A204.1 (cell line): ENCODE measurements around the gene RHBDF2.

Source experiments
- FAIRE-seq: peaks from 2 replicates; lab custom pipeline; 2012; peaks lifted over from hg19 to GRCh38; lab: Jason Lieb, UNC

RHBDF2 gene

DNA sequence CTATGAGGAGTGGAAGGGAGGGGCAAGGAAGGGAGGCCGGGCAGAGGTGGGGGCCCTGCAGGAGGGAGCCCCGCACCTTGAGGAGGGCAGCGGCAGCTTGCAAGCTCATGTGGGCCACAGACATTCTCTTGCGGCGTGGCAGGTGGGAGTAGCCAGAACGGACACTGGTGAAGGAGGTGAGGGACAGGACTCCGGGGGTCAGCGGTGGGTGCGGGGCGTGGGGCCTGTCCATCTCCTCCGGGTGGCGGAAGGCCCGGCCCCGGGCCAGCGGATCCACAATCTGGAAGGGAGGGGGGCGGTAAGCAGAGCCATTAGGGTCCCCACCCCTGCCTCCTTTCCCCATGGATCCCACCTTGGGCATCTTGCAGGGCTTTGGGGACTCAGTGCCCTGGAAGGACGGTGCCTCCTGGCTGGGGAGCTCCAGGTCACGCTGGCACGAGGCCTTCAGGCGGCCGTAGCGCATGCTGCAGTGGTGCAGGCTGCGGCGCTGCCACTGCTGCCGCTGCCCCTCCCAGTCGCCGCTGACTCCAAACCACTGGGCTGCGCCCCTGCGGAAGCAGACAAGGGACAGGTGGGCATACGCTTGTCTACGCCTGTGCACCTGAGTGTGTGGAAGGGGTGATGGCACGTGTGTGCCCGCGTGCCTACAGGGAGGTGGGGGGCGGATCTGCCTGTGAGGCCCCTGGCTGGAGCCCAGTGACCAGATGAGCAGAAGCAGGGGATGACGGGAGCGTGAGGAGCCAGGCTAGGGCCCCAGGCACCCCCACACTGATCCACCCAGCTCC, 22.3 kb downstream of the RHBDF2 start:
- no peak for FAIRE-seq

- FAIRE-seq, result no peak
Observed at GRCh38 chr17:76478097-76478496, 23.1 kb downstream of the RHBDF2 start.

DNA sequence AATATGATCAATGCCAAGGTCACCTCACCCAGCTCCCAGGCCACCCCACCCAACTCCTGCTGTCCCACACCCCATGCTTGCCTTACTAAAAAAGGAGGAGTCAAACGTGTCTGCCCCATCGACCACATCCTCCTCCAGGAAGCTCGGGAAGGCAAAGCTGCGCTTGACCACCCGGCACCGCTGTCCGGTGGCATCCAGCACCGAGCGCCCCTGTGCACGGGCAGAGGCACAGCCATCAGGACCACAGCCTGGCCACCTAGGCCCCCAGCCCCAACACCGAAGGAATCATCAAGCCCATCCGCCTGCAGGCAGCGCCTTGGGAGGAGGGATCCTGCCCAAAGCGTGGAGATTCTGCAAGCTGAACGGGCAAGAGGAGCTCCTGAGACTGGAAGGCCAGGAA, 23.6 kb downstream of the RHBDF2 start:
- no peak for FAIRE-seq

DNA sequence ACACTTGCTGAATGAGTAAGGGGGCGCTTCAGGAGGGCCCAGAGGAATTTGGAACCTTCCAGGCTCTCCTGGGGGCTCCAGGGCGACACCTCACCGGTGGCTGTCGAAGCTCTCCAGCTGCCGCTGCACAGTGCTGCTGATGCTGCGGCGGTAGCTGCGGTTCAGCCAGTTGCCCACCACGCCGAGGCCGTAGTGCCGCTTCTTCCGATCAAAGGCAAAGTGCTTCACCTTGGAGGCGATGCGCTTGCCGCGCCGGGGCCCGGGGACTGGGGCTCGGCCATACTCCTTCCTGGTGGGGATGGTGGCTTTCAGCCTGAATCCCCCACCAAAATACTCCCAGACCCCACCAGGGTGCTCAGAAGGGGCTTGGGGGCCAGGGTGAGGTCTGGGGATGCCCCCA, 24.5 kb downstream of the RHBDF2 start:
- FAIRE-seq, result no peak

DNA sequence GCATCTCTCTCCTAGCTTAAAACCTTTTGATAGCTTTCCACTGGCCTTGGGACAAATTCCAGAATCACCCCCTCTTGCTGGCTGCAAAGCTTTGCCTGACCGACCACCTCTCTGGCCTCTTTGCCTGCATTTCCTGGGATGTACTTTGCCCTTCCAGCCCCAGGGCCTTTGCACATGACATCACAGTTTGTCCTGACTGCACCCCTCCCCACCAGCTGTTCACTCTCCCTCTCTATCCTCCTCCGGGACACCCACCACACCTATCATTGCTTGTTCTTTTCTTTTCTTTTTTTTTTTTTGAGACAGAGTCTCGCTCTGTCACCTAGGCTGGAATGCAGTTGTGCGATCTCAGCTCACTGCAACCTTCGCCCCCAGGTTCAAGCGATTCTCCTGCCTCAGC, 25.9 kb downstream of the RHBDF2 start:
- no peak for FAIRE-seq

- no peak for FAIRE-seq
Observed at GRCh38 chr17:76474894-76475293, 26.3 kb downstream of the RHBDF2 start.

DNA sequence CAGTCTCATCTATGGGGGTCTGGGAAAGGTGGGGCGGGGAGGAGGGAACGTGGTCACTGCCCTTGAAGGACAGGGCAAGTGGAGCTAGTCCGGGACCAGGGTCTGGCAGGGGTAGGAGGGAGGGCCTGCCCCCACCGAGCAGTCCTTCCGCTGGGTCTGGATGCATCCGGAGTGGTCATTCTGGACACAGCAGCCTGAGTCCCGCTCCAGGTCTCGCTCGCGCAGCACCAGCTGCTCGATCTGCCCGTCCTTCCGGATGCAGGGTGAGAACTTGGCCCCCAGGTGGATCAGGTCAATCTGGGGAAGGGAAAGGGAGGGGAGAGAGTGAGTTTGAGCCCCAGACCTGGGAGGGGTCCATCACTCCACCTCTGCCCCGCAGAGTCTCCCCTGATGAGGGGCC, 27.0 kb downstream of the RHBDF2 start:
- no peak for FAIRE-seq

DNA sequence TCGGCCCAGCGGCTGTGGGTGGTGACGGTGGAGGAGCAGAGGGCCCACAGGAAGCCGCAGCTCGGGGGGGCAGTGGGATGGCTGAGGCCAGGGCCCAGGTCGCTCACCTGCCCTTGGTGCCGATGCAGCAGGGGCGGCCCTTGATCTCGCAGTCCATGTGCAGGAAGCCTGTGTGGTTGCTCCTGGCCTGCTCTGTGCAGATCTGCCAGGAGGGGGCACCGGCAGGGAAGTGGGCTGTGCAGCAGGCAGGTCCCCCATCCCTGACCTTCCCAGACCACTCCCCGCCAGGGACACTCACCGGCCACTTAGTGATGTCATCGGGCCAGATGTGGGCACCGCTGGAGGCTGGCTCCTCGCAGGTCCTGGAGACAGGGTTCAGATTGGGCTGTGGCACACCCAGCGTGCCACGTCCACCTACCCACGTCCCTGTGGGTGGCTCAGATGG, 27.7 kb downstream of the RHBDF2 start:
- FAIRE-seq, result no peak

- FAIRE-seq, result no peak
Observed at GRCh38 chr17:76472726-76473125, 28.5 kb downstream of the RHBDF2 start.

DNA sequence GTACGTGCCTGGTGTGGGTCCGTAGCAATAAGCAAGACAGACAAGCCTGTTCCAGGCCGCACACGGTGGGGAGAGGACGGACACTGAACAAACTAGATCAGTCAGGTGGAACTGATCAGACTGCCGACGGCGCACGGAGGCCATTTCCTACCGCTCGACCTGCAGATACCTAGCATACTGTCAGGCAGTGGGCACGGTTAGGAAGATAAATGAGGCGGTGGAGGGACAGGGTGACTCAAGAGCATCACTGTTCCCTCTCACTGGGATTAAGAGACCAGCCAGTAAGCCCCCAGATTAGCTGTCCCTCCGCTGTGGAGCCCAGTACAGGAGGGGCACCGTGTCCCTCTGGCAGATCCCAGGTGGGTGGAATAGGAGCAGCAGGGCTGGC, 29.0 kb downstream of the RHBDF2 start:
- FAIRE-seq, result no peak

DNA sequence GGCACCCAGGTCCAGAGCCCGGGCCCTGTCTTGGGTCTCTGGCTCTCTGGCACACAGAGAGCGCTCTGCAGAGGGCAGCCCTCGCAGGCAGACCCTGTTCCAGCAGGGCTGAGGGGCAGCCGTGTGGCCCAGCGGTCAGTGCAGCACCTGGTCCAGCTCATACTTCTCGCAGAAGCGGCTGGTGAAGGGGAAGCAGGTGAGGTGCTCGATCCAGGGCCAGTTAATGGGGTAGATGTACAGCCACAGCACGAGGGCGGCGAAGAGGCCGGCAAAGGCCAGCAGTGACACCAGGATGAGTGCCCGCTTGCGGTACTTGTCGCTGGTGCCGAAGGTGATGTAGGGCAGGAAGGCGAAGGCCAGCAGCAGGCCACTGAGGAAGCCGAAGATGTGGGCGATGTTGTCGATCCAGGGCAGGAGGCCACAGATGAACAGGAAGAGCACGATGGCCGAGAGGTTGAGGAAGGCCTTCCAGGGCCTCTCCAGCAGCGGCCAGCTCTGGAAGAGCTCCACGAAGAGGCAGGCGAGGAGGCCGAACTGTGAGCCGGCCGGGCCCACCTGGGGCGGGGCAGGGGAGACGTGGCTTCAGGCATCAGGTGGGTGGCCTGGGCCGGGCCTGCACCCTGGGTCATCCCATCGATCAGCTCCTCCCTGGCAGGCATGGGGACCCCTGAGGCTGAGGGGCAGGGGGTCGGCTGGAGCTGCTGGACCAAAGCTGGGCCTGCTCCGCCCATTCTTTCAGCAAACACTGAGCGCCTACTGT, 29.5 kb downstream of the RHBDF2 start:
- no peak for FAIRE-seq

GRCh38 chr17:76469991-76470739, 31.1 kb downstream of the RHBDF2 start:
- no peak for FAIRE-seq

DNA sequence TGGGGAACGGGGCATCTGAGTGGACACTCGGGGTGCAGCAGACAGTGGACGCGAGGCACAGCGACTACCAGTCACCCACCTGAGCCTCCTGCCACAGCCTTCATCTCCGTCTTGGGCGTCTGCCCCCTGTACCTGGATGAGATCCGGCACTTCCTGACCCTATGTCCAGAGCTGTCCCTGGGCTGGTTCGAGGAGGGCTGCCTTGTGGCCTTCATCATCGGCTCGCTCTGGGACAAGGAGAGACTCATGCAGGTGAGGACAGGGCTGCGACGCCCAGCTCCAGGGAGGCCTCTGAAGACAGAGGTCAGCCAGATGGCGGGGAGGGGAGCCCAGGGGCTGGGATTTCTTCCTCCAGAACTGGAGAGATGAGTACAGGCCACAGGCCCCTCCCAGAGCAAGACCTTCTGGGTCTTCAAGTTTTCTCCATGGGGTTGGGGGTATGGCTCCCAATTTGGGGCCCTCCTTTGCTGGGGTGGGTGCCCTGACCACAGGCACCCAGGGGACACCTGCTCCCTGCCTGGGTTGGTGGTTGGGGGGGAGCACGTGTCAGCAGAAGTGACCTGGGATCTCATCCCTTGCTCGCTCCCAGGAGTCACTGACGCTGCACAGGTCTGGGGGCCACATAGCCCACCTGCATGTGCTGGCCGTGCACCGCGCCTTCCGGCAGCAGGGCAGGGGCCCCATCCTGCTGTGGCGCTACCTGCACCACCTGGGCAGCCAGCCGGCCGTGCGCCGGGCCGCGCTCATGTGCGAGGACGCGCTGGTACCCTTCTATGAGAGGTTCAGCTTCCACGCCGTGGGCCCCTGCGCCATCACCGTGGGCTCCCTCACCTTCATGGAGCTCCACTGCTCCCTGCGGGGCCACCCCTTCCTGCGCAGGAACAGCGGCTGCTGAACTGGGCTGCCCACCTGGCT, 31.9 kb downstream of the RHBDF2 start:
- no peak for FAIRE-seq

GRCh38 chr17:76468634-76469010, 32.6 kb downstream of the RHBDF2 start:
- FAIRE-seq, result no peak

- no peak for FAIRE-seq
Observed at GRCh38 chr17:76467809-76468633, 33.2 kb downstream of the RHBDF2 start.

DNA sequence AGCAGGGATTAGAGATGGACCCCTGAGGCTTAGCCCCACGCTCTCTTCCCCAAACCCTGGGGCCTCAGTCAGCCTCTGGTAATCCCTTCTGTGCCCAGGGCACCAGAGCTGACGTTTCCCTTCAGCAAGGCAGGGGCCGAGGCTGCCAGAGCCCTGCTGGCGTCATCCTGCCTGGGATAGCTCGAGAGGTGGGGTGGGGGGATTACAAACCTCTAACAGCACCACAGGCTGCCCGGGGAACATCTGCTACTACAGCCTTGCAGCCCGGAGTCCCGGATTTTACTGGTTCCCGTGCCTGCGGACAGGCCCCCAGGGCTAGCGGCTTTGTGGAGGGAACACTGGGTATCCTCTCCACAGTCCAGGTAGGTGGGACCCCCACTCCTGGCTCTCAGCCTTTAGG, 33.9 kb downstream of the RHBDF2 start, which contains the start of gene AANAT:
Gene AANAT, plus strand, starts transcription at position 238 of the 400 bp plus-strand sequence. CDS start 1,144 bp downstream, outside the sequence.
- FAIRE-seq, result no peak

GRCh38 chr17:76466775-76467130, 34.5 kb downstream of the RHBDF2 start:
- FAIRE-seq, result no peak

GRCh38 chr17:76462556-76463290, 38.5 kb downstream of the RHBDF2 start:
- no peak for FAIRE-seq

- FAIRE-seq, result no peak
Observed at GRCh38 chr17:76461765-76462555, 39.3 kb downstream of the RHBDF2 start.
